Putamen (tissue), 1 donor: ENCODE data around the gene CD86.

ENCODE experiments used
- DNase-seq: peaks from one replicate; pipeline ENCODE4 v3.0.0-alpha.2; 2016; ENCODE audit warnings: low spot score

Gene CD86

GRCh38 chr3:122092460-122093165, 37.5 kb downstream of the CD86 start:
- DNase-seq = no peak

- no peak for DNase-seq
These were observed 39.0 kb downstream of the CD86 start for GRCh38 chr3:122094125-122094524.

GRCh38 chr3:122094693-122095092, 39.5 kb downstream of the CD86 start:
- no peak for DNase-seq

- no peak for DNase-seq
These were observed 42.0 kb downstream of the CD86 start for GRCh38 chr3:122097141-122097540.

- DNase-seq = no peak
These were observed 43.4 kb downstream of the CD86 start for GRCh38 chr3:122098611-122099010.

- DNase-seq = no peak
These were observed 44.1 kb downstream of the CD86 start for GRCh38 chr3:122099255-122099654.

- no peak for DNase-seq
These were observed 44.9 kb downstream of the CD86 start for GRCh38 chr3:122100083-122100482.

- DNase-seq = no peak
These were observed 45.7 kb downstream of the CD86 start for GRCh38 chr3:122100591-122101463.

GRCh38 chr3:122101646-122102045, 46.5 kb downstream of the CD86 start:
- DNase-seq = peak; percentile 17

- DNase-seq = no peak
These were observed 47.2 kb downstream of the CD86 start for GRCh38 chr3:122102191-122102935.

GRCh38 chr3:122103821-122104514, 48.8 kb downstream of the CD86 start:
- no peak for DNase-seq

- no peak for DNase-seq
These were observed 49.5 kb downstream of the CD86 start for GRCh38 chr3:122104515-122105194.

GRCh38 chr3:122105626-122106025, 50.5 kb downstream of the CD86 start:
- DNase-seq = no peak

- no peak for DNase-seq
These were observed 52.0 kb downstream of the CD86 start for GRCh38 chr3:122107171-122107570.

- no peak for DNase-seq
These were observed 56.8 kb downstream of the CD86 start for GRCh38 chr3:122111974-122112373.

GRCh38 chr3:122112754-122113153, 57.6 kb downstream of the CD86 start:
- DNase-seq = no peak

- DNase-seq = no peak
These were observed 68.7 kb downstream of the CD86 start for GRCh38 chr3:122123850-122124249.

GRCh38 chr3:122132949-122133540, 77.9 kb downstream of the CD86 start:
- no peak for DNase-seq

GRCh38 chr3:122146466-122146865, 91.3 kb downstream of the CD86 start:
- no peak for DNase-seq

- no peak for DNase-seq
These were observed 93.9 kb downstream of the CD86 start for GRCh38 chr3:122148941-122149627.
